HepG2 (cell line): ENCODE results near the gene CXCL9. TPM values are rescaled to one million over a fixed set of nuclear protein-coding genes. Genes with fewer than 3 reads are reported as not detected.
"Not testable (repeated sequence)": the region's sequence is repeated elsewhere in the genome, so short reads cannot be mapped to it uniquely, and the experiment has no call there.

Source experiments
- ATAC-seq: fragments of 200-7000 bp; cut with Tn5 transposase; 3 replicates; pipeline ENCODE4 v1.9.1; 2020; ENCODE audit warnings: mild to moderate bottlenecking, moderate library complexity
- BruUV-seq: library from RNA; stranded (reverse); fragments of 400-500 nt; replicated peaks from 2 replicates; lab custom pipeline; 2021; lab: Mats Ljungman, UMichigan
- CTCF ChIA-PET: fragments of 300-600 bp; formaldehyde crosslinking; extraction: SDS; loops from one replicate; lab custom pipeline; 2021; ENCODE audit warnings: low total read pairs, inconsistent platforms, low intra/inter-chr PET ratio; lab: Yijun Ruan, JAX
- POLR2A ChIA-PET: fragments of 350-600 bp; sonication (Branson Sonifier 250); formaldehyde crosslinking; loops from one replicate; lab custom pipeline; 2020; ENCODE audit warnings: antibody characterized with exemption, inconsistent platforms; lab: Yijun Ruan, JAX
- DNase-seq: peaks from one replicate; pipeline ENCODE4 v3.0.0-alpha.2; 2015; ENCODE audit warnings: low spot score
- FAIRE-seq: peaks from 3 replicates; lab custom pipeline; 2011; peaks lifted over from hg19 to GRCh38; lab: Jason Lieb, UNC
- H2AFZ ChIP-seq: one replicate; pipeline ENCODE4 v1.6.1; 2011; ENCODE audit warnings: low read length, inconsistent platforms
- H3K27ac ChIP-seq: fragments of 300-600 bp; 3 replicates; pipeline ENCODE4 v1.8.0; 2011; ENCODE audit warnings: mixed run types, mild to moderate bottlenecking, mixed read lengths, low read length, inconsistent platforms; ENCODE audit not compliant: insufficient read depth; ENCODE audit errors: extremely low read length
- H3K27me3 ChIP-seq, 2 experiments: fragments of 200-600 bp in 1 of 2; 2 replicates in 1 of 2; 3 replicates in 1 of 2; pipeline versions ENCODE4 v1.6.0 to v1.8.0; 2011; ENCODE audit warnings: low read length in 2 of 2, mild to moderate bottlenecking in 2 of 2, moderate library complexity in 2 of 2, inconsistent platforms in 1 of 2; ENCODE audit not compliant: insufficient read depth in 2 of 2, control insufficient read depth in 1 of 2
- H3K36me3 ChIP-seq, 2 experiments: fragments of 200-600 bp in 1 of 2; replicated peaks in 1 of 2; 2 replicates in 1 of 2; 3 replicates in 1 of 2; pipeline versions ENCODE4 v1.5.1 to v1.8.0; 2011; ENCODE audit warnings: low read length in 2 of 2, inconsistent platforms in 1 of 2; ENCODE audit not compliant: insufficient read depth in 2 of 2, control insufficient read depth in 1 of 2
- H3K4me1 ChIP-seq: 2 replicates; pipeline ENCODE4 v1.5.1; 2012; ENCODE audit warnings: low read length, inconsistent platforms; ENCODE audit not compliant: insufficient read depth
- H3K4me2 ChIP-seq: 2 replicates; pipeline ENCODE4 v1.6.0; 2011; ENCODE audit warnings: low read depth, low read length, inconsistent platforms
- H3K4me3 ChIP-seq, 3 experiments: fragments of 200-600 bp in 1 of 3; sonication (generic), shearing (Covaris generic) in 1 of 3; replicated peaks in 1 of 3; 2 replicates each; pipeline ENCODE4 v1.5.1; 2011 to 2016; ENCODE audit warnings: low read length in 3 of 3, inconsistent platforms in 2 of 3, low read depth in 2 of 3, mild to moderate bottlenecking in 2 of 3, control low read depth in 1 of 3, mixed read lengths in 1 of 3; ENCODE audit not compliant: insufficient read depth in 1 of 3
- H3K79me2 ChIP-seq: one replicate; pipeline ENCODE4 v1.6.1; 2011; ENCODE audit warnings: low read length, inconsistent platforms; ENCODE audit not compliant: insufficient read depth
- H3K9ac ChIP-seq: 2 replicates; pipeline ENCODE4 v1.6.0; 2011; ENCODE audit warnings: mild to moderate bottlenecking, low read depth, low read length, inconsistent platforms; ENCODE audit not compliant: insufficient read depth
- H3K9me3 ChIP-seq: 2 replicates; pipeline ENCODE4 v1.5.1; 2012; ENCODE audit warnings: mild to moderate bottlenecking, low read length
- H4K20me1 ChIP-seq: 2 replicates; pipeline ENCODE4 v1.6.0; 2011; ENCODE audit warnings: inconsistent platforms, mild to moderate bottlenecking, low read length, moderate library complexity; ENCODE audit not compliant: insufficient read depth
- GRHL1 ChIP-seq: sonication (generic); formaldehyde crosslinking; conservative IDR thresholded peaks from 2 replicates; pipeline ENCODE4 v1.8.0; 2022; ENCODE audit warnings: missing genetic modification reagents
- ISX ChIP-seq: sonication (generic); formaldehyde crosslinking; conservative IDR thresholded peaks from 2 replicates; pipeline ENCODE4 v1.5.0; 2020; ENCODE audit warnings: missing genetic modification reagents
- RAD51 ChIP-seq: fragments of 450-650 bp; IDR thresholded peaks from 2 replicates; pipeline ENCODE4 v1.6.1; 2016; ENCODE audit warnings: borderline replicate concordance
- SRY ChIP-seq: sonication (generic); formaldehyde crosslinking; IDR thresholded peaks from 2 replicates; pipeline ENCODE4 v1.8.0; 2022; ENCODE audit warnings: mild to moderate bottlenecking, missing genetic modification reagents
- ZNF407 ChIP-seq: sonication (generic); formaldehyde crosslinking; IDR thresholded peaks from one replicate; pipeline ENCODE4 v1.5.1; 2020; ENCODE audit warnings: mild to moderate bottlenecking, missing genetic modification reagents; ENCODE audit errors: not compliant biosample characterization
- ZNF570 ChIP-seq: sonication (generic); formaldehyde crosslinking; IDR thresholded peaks from 2 replicates; pipeline ENCODE4 v1.4.0; 2020; ENCODE audit warnings: mild to moderate bottlenecking, missing genetic modification reagents, borderline replicate concordance
- WGBS: methylation state at CpG from one replicate; pipeline ENCODE4 v1.1.6; 2017; ENCODE audit warnings: low lambda C conversion rate; 5-methylcytosine and 5-hydroxymethylcytosine counted together
- in situ Hi-C: cut with HindIII; loops from 2 replicates; pipeline ENCODE4 v1.10.0; 2017; ENCODE audit warnings: low pct_unique_long_range_greater_than_20kb; ENCODE audit not compliant: extremely low pct_ligation_motif_present
- intact Hi-C: fragments of 100-400 bp; cut with micrococcal nuclease; formaldehyde crosslinking; loops from one replicate; pipeline ENCODE4 v1.10.0; 2022; ENCODE audit not compliant: unreplicated experiment
- polyA plus RNA-seq, 8 experiments: library from polyadenylated mRNA; depleted of rRNA in 3 of 8; stranded (reverse) in 7 of 8; unstranded in 1 of 8; fragments of >200 nt; fragmentation: Illumina TruSeq in 4 of 8; extraction: Trizol in 4 of 8; gene quantifications; 2 replicates each; pipeline versions ENCODE4 v1.2.1 to v1.2.3, GENCODE V29; 2011 to 2016; ENCODE audit warnings: low read depth in 4 of 8, missing spikeins in 1 of 8, mixed read lengths in 1 of 8; ENCODE audit not compliant: insufficient read depth in 1 of 8
- total RNA-seq, 5 experiments: library from RNA; depleted of rRNA; stranded (reverse); fragments of >200 nt; fragmentation: Illumina TruSeq; extraction: Trizol; gene quantifications; 2 replicates each; pipeline ENCODE4 v1.2.3, GENCODE V29; 2016; ENCODE audit warnings: low read depth in 1 of 5

CXCL9 gene
- total and polyA plus RNA-seq, 2 of the 13 experiments (the other 11 are each of a cell fraction or from before 2014, with no cell fraction given), result not detected

DNA sequence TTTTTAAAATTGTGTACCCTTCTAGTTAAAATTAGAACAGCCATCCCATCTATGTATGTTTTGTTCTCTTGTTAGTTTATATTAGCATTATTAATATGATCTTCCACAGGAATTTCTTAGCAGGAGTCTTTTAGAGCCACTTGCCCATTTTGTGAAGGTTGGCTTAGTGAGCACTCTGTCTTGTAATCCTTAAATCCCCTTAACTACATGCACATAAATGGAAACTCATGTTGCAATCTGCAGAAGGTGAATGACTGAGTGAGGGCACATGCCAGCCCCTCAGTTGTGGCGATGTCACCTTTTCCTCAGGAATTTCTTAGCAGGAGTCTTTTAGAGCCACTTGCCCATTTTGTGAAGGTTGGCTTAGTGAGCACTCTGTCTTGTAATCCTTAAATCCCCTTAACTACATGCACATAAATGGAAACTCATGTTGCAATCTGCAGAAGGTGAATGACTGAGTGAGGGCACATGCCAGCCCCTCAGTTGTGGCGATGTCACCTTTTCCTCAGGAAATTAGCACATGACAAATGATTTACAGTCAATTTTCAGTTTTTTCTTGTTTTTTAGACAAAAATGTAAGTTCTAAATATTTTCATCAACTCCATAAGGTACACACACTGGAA lies 8.7 kb downstream of the CXCL9 start:
- H3K79me2 ChIP-seq, H3K9ac ChIP-seq, H3K4me3 ChIP-seq, H3K27ac ChIP-seq, H3K9me3 ChIP-seq, H3K36me3 ChIP-seq, H3K4me2 ChIP-seq, H4K20me1 ChIP-seq, H3K27me3 ChIP-seq, H2AFZ ChIP-seq, H3K4me1 ChIP-seq, BruUV-seq, CTCF ChIA-PET, FAIRE-seq, DNase-seq, POLR2A ChIA-PET, ATAC-seq: not testable (repeated sequence)
- 55% methylated on average over 2 of the region's 2 CpGs for WGBS
- in situ Hi-C loops (loop anchor here (5.0 kb wide), 1 partner anchor 69 kb away; no protein-coding TSS in a partner anchor), intact Hi-C loops (loop anchor here (5.0 kb wide), 1 partner anchor 81 kb away; no protein-coding TSS in a partner anchor)

GRCh38 chr4:75997946-75998345 lies 9.4 kb downstream of the CXCL9 start:
- peaks cover 0 to 4% of the 10 kb centered on the region in 2 experiments; a peak in 1 of 5 replicates for H3K27me3 ChIP-seq
- POLR2A ChIA-PET, result no interaction called here
- H3K4me3 ChIP-seq, result no peak overlapping the region
- CTCF ChIA-PET, result no interaction called here
- H3K4me1 ChIP-seq, result no peaks in the 10 kb centered on the region
- WGBS, result 69% methylated on average over 2 of the region's 2 CpGs
- no peak overlapping the region for H3K9ac ChIP-seq
- no peaks in the 10 kb centered on the region for H3K79me2 ChIP-seq
- FAIRE-seq (no peak), ATAC-seq (no peak), DNase-seq (no peak)
- no peaks in the 10 kb centered on the region for H3K9me3 ChIP-seq
- H3K36me3 ChIP-seq, result no peaks in the 10 kb centered on the region
- no peaks in the 10 kb centered on the region for H4K20me1 ChIP-seq
- no TSS peak for BruUV-seq
- H2AFZ ChIP-seq, result no peak overlapping the region
- in situ Hi-C loops (loop anchor here (5.0 kb wide), 1 partner anchor 69 kb away; no protein-coding TSS in a partner anchor), intact Hi-C loops (loop anchor here (5.0 kb wide), 1 partner anchor 81 kb away; no protein-coding TSS in a partner anchor)
- H3K4me2 ChIP-seq, result no peak overlapping the region
- H3K27ac ChIP-seq, result no peak overlapping the region
- TF ChIP-seq ZNF570 (CRISPR knock-in tag) (no peak), ZNF407 (CRISPR knock-in tag) (no peak), GRHL1 (CRISPR knock-in tag) (no peak), ISX (CRISPR knock-in tag) (no peak), RAD51 (no peak), SRY (CRISPR knock-in tag) (no peak)
